PFSK-1 (cell line): ENCODE data around the gene NAA38.

Experiments
- FOXP2 ChIP-seq: optimal IDR thresholded peaks from 2 replicates; pipeline ENCODE3; 2011; ENCODE audit warnings: borderline replicate concordance, control low read depth, inconsistent platforms; ENCODE audit not compliant: insufficient read depth; ENCODE audit errors: extremely low read length, extremely low read depth
- POLR2AphosphoS5 ChIP-seq: IDR thresholded peaks from 2 replicates; pipeline ENCODE4 v1.6.1; 2012; ENCODE audit warnings: low read depth, mild to moderate bottlenecking, control low read depth, low read length, moderate library complexity
- SIN3A ChIP-seq: IDR thresholded peaks from 2 replicates; pipeline ENCODE4 v1.6.1; 2012; ENCODE audit warnings: mild to moderate bottlenecking, low read length, moderate library complexity, borderline replicate concordance; ENCODE audit not compliant: insufficient read depth
- TAF1 ChIP-seq: IDR thresholded peaks from 2 replicates; pipeline ENCODE4 v1.6.1; 2012; ENCODE audit warnings: low read length, control low read depth, borderline replicate concordance; ENCODE audit not compliant: insufficient read depth
- TF ChIP-seq, protein P1 (sequence below), 2 experiments: IDR thresholded peaks; 2 replicates each; pipeline versions ENCODE4 v1.6.1 to v1.8.0; 2011 to 2012; ENCODE audit warnings: low read depth in 2 of 2, low read length in 2 of 2, control low read depth in 1 of 2, inconsistent platforms in 1 of 2, mild to moderate bottlenecking in 1 of 2, moderate library complexity in 1 of 2; ENCODE audit not compliant: insufficient read depth in 1 of 2

The NAA38 gene

DNA sequence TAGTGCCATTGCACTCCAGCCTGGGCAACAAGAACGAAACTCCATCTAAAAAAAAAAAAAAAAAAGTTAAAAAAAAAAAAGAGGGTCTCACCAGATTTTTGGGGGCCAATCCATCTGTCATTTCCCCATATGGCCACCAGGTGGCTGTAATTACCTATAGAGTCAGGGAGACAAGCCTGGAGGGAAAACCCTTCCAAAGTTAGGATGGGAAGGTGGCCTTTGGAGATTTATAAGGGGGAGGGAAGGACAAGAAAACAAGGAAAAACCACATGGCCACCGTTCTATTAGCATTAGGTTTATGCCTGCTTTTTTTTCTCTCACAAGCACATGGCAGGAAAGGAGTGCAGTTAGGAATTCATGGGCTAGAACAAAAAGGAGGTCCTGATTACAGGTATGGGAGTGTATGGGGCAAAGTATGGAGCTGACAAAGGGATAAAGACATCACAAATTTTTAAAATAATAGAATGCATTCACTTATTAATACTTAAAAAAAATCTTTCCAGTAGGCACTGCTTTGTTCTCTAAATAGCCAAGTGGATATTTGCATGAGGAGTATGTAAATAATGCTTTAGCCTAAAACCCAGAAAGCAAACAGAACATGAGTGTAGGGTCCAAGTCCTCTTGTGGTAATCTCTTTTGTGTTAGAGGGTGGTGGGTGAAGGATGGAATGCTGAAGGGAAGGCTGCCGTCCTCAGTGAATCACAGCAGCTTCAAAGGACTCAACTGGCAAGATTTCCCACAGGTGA lies 5.5 kb upstream of the NAA38 start:
- 0 out of 2 replicates have a peak, but pooled peaks have one; percentile 31 for TF ChIP-seq SIN3A
- TF ChIP-seq, protein P1, sequence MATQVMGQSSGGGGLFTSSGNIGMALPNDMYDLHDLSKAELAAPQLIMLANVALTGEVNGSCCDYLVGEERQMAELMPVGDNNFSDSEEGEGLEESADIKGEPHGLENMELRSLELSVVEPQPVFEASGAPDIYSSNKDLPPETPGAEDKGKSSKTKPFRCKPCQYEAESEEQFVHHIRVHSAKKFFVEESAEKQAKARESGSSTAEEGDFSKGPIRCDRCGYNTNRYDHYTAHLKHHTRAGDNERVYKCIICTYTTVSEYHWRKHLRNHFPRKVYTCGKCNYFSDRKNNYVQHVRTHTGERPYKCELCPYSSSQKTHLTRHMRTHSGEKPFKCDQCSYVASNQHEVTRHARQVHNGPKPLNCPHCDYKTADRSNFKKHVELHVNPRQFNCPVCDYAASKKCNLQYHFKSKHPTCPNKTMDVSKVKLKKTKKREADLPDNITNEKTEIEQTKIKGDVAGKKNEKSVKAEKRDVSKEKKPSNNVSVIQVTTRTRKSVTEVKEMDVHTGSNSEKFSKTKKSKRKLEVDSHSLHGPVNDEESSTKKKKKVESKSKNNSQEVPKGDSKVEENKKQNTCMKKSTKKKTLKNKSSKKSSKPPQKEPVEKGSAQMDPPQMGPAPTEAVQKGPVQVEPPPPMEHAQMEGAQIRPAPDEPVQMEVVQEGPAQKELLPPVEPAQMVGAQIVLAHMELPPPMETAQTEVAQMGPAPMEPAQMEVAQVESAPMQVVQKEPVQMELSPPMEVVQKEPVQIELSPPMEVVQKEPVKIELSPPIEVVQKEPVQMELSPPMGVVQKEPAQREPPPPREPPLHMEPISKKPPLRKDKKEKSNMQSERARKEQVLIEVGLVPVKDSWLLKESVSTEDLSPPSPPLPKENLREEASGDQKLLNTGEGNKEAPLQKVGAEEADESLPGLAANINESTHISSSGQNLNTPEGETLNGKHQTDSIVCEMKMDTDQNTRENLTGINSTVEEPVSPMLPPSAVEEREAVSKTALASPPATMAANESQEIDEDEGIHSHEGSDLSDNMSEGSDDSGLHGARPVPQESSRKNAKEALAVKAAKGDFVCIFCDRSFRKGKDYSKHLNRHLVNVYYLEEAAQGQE (IDR thresholded peaks at IDR 0.05; ENCODE audit: insufficient read depth in 1 of 2, low read depth in 2 of 2, low read length in 2 of 2): no peak

DNA sequence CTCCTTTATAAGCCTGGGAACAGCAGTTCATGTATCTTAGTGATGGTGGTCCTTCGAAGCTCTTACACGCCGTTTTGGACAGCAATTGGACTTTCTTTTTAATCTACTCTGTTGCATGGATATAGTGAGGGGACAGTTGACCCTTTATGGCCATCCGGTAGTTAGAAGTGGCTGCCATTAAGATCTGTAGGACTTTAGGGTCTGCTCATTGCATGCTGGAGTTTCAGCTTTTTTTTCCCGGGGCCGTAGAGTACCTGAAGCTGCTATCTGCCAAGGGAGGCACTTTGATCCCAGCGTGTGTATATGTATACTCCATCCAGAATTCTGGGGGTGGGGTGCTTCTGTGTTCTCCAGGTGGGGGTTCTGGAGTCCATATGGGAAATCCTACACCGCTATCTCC lies 1.7 kb upstream of the NAA38 start:
- TF ChIP-seq, protein P1 (IDR thresholded peaks at IDR 0.05; ENCODE audit: insufficient read depth in 1 of 2, low read depth in 2 of 2, low read length in 2 of 2): no peak
- TF ChIP-seq FOXP2 (no peak), POLR2AphosphoS5 (no peak), TAF1 (no peak), SIN3A (no peak)

DNA sequence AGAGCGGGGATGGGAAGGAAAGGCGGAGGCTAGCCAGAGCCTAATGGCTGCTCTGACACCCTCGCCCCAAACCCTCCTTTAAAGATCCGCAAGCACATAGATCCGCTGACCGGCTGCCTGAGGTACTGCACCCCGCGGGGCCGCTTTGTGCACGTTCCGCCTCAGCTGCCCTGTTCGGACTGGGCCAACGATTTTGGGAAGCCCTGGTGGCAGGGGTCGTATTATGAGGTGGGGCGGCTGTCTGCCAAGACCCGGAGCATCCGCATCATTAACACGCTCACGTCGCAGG lies 1.1 kb upstream of the NAA38 start:
- TF ChIP-seq, protein P1 (IDR thresholded peaks at IDR 0.05; ENCODE audit: insufficient read depth in 1 of 2, low read depth in 2 of 2, low read length in 2 of 2): no peak

DNA sequence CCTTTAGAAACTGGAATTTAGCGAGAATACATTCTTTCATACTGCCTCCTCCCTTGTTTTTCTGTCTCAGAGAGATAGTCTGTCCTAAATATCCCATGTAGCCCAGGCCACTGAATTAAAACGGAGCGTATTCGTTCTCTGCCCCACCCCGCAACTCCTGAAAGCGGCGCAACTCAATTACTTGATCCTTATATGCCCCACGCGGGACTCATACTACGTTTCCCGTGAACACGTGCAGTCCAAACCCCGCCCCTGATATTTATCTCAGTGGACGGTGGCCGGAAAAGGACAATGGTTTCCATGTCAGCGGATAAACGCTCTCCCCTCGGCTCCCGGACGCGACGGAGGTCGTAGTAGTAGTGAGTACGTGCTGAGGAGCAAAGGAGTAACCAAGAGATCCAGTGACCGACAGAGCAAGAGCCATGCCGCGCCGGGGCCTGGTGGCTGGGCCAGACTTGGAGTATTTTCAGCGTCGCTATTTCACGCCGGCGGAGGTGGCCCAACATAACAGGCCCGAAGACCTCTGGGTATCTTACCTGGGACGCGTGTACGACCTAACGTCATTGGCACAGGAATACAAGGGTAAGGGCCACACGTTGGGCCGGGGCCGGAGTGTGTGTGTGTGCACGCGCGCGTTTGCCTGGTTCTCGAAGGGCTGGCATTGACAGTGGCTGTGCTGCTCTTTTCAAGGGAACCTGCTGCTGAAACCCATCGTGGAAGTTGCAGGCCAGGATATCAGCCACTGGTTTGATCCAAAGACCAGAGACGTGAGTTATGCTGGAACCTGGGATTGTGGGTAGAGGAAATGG lies 558 bp upstream of the NAA38 start, which contains the start of gene CYB5D1:
Gene CYB5D1, plus strand, starts transcription at position 291 of the 809 bp plus-strand sequence. Its CDS starts 132 bp downstream, at position 423.
- TF ChIP-seq TAF1 (0 out of 2 replicates have a peak, but pooled peaks have one; percentile 7), POLR2AphosphoS5 (peak; percentile 33; the same call in 1 of the 2 replicates), SIN3A (peak; percentile 95), FOXP2 (no peak)
- TF ChIP-seq, protein P1 (IDR thresholded peaks at IDR 0.05; ENCODE audit: insufficient read depth in 1 of 2, low read depth in 2 of 2, low read length in 2 of 2): 0 out of 4 replicates have a peak, but pooled peaks of 1 of the 2 experiments have one; percentile 21
